AG09309 (cell line): Measurements from ENCODE around the gene GPBAR1.

Experiments used
- DNase-seq: peaks from one replicate; pipeline ENCODE4 v3.0.0-alpha.2; 2010; ENCODE audit warnings: low read depth
- H3K4me3 ChIP-seq: 2 replicates; pipeline ENCODE4 v1.5.1; 2011; ENCODE audit warnings: mild to moderate bottlenecking, low read depth, low read length, moderate library complexity; ENCODE audit not compliant: control insufficient read depth
- CTCF ChIP-seq: IDR thresholded peaks from 2 replicates; pipeline ENCODE4 v1.5.1; 2011; ENCODE audit warnings: mild to moderate bottlenecking, low read depth, low read length, inconsistent platforms; ENCODE audit not compliant: insufficient read depth, control insufficient read depth; ENCODE audit errors: missing control alignments

GPBAR1 gene

GRCh38 chr2:218274586-218274985 is 13.8 kb downstream of the GPBAR1 start:
- no peak overlapping the region for H3K4me3 ChIP-seq
- no peak for TF ChIP-seq CTCF
- DNase-seq, result no peak

- no peak for TF ChIP-seq CTCF
- H3K4me3 ChIP-seq, result no peak overlapping the region
- DNase-seq, result no peak
These were observed 14.7 kb downstream of the GPBAR1 start for GRCh38 chr2:218275371-218276072.

- H3K4me3 ChIP-seq, result no peak overlapping the region
- DNase-seq, result no peak
- TF ChIP-seq CTCF, result peak; percentile 12
These were observed 16.4 kb downstream of the GPBAR1 start for GRCh38 chr2:218276986-218277755.

- no peak for DNase-seq
- H3K4me3 ChIP-seq, result no peak overlapping the region
- TF ChIP-seq CTCF, result no peak
These were observed 17.1 kb downstream of the GPBAR1 start for GRCh38 chr2:218277921-218278320.

- no peak for DNase-seq
- H3K4me3 ChIP-seq, result no peak overlapping the region
- TF ChIP-seq CTCF, result no peak
These were observed 17.9 kb downstream of the GPBAR1 start for GRCh38 chr2:218278531-218279360.

- H3K4me3 ChIP-seq, result no peak overlapping the region
- no peak for DNase-seq
- TF ChIP-seq CTCF, result no peak
These were observed 19.6 kb downstream of the GPBAR1 start for GRCh38 chr2:218280260-218280870.
